Measurements from ENCODE around the gene CYP2A7.
"Not testable (repeated sequence)": the region's sequence is repeated elsewhere in the genome, so short reads cannot be mapped to it uniquely, and the experiment has no call there.

Gene CYP2A7

GRCh38 chr19:40842012-40842411 is 40.0 kb downstream of the CYP2A7 start:
- DNase-seq; H3K36me3 ChIP-seq (replicated peaks); in situ Hi-C loops (cut with HindIII; ENCODE audit: low pct_ligation_motif_present, low sequenced_read_pairs); H3K27me3 ChIP-seq (replicated peaks); H3K4me3 ChIP-seq (ENCODE audit: low read depth, low read length); H3K27ac ChIP-seq: not testable (repeated sequence)

DNA sequence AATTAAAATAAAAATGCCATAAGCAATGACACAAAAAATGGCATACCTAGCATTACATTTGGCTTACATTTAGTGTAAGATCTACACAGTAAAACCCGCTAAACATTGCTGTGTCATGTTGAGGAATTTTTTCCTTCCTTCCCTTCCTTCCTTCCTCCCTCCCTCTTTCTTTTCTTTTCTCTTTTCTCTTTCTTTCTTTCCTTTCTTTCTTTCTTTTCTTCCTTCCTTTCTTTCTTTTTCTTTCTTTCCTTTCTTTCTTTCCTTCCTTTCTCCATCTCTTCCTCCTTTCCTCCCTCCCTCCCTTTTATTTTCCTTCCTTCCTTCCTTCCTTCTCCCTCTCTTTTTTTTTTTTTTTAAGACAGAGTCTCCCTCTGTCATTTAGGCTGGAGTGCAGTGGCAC is 43.6 kb downstream of the CYP2A7 start:
- H3K4me3 ChIP-seq (ENCODE audit: low read depth, low read length); H3K36me3 ChIP-seq (replicated peaks); H3K27me3 ChIP-seq (replicated peaks); H3K27ac ChIP-seq; in situ Hi-C loops (cut with HindIII; ENCODE audit: low pct_ligation_motif_present, low sequenced_read_pairs); DNase-seq: not testable (repeated sequence)

GRCh38 chr19:40836754-40837429 is 45.1 kb downstream of the CYP2A7 start:
- no peak overlapping the region for H3K4me3 ChIP-seq (ENCODE audit: low read depth, low read length)
- DNase-seq = no peak
- in situ Hi-C loops (cut with HindIII; ENCODE audit: low pct_ligation_motif_present, low sequenced_read_pairs) = no loop called here
- no peaks in the 10 kb centered on the region for H3K36me3 ChIP-seq (replicated peaks)
- H3K27me3 ChIP-seq (replicated peaks) = no peaks in the 10 kb centered on the region
- TF ChIP-seq CTCF (IDR thresholded peaks at IDR 0.05; ENCODE audit: low read depth, low read length, missing control alignments) = no peak
- H3K27ac ChIP-seq = no peak overlapping the region

DNA sequence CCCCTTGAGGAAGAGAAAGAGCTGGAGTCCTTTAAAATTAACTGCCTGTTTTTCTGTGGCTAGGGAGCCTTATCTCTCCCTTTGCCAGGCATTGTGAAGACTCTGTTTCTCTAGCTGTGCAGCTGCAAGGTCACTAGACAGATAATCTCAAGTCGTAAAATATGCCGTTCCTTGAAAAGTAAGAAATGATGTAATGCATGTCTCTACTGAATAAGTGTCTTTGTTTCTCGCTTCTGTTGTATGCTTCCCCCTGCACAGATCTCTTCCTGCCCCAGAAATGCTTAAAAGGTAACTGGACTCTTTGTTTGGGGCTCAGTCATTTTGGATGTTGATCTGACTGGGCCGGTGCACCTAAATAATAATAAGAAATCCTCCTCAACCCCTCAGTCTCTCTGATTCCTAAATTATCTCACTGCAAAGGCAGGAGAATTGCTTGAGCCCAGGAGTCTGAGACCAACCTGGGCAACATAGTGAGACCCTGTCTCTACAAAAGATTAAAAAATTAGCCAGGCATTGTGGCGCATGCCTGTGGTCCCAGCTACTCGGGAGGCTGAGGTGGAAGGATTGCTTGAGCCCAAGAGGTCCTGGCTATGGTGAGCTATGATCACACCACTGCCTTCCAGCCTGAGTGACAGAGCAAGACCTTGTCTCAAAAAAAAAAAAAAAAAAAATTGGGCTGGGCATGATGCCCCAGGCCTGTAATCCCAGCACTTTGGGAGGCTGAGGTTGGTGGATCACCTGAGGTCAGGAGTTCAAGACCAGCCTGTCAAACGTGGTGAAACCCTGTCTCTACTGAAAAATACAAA is 48.1 kb downstream of the CYP2A7 start:
- H3K27ac ChIP-seq; H3K27me3 ChIP-seq (replicated peaks); DNase-seq; H3K4me3 ChIP-seq (ENCODE audit: low read depth, low read length); in situ Hi-C loops (cut with HindIII; ENCODE audit: low pct_ligation_motif_present, low sequenced_read_pairs); H3K36me3 ChIP-seq (replicated peaks): not testable (repeated sequence)

GRCh38 chr19:40832431-40832790 is 49.6 kb downstream of the CYP2A7 start:
- H3K27me3 ChIP-seq (replicated peaks); DNase-seq; H3K27ac ChIP-seq; in situ Hi-C loops (cut with HindIII; ENCODE audit: low pct_ligation_motif_present, low sequenced_read_pairs); H3K4me3 ChIP-seq (ENCODE audit: low read depth, low read length); H3K36me3 ChIP-seq (replicated peaks): not testable (repeated sequence)

DNA sequence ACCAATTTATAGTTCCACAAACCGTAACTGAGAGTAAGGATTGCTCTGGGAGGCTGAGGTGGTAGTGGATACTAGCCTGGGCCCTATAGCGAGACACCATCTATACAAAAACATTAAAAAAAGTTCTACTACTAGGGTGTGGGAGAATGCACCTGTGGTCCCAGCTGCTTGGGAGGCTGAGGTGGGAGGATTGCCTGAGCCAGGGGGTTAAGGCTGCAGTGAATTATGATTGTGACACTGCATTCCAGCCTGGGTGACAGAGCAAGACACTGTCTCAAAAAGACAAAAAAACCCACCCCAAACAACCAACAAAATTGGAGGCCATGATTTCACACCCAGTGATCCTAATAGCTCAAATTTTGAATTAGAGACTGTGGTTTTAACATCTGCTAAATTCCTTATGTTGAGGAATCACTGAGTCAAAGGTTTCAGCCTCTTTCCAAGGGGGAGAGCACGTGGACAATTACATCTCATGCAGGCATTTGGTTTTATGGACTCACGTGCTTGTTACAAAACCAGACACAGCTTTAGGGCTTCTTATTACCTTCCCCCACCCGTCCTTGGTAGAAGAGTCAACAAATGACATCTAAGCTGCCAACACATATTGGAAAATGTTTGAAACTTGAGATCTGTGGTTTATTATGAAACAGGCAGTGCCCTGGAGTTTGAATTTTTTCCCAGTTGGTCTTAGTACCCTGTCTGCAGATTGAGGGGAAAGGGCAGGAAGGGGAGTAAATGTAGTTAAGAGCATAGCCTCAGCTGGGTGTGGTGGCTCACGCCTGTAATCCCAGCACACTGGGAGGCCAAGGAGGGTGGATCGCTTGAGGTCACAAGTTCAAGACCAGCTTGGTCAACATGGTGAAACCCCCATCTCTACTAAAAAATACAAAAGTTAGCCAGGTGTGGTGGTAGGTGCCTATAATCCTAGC is 50.3 kb downstream of the CYP2A7 start:
- no peak overlapping the region for H3K27ac ChIP-seq
- no peak for TF ChIP-seq CTCF (IDR thresholded peaks at IDR 0.05; ENCODE audit: low read depth, low read length, missing control alignments)
- in situ Hi-C loops (cut with HindIII; ENCODE audit: low pct_ligation_motif_present, low sequenced_read_pairs) = no loop called here
- no peaks in the 10 kb centered on the region for H3K27me3 ChIP-seq (replicated peaks)
- H3K36me3 ChIP-seq (replicated peaks) = no peaks in the 10 kb centered on the region
- DNase-seq = peak; percentile 22
- no peak overlapping the region for H3K4me3 ChIP-seq (ENCODE audit: low read depth, low read length)

DNA sequence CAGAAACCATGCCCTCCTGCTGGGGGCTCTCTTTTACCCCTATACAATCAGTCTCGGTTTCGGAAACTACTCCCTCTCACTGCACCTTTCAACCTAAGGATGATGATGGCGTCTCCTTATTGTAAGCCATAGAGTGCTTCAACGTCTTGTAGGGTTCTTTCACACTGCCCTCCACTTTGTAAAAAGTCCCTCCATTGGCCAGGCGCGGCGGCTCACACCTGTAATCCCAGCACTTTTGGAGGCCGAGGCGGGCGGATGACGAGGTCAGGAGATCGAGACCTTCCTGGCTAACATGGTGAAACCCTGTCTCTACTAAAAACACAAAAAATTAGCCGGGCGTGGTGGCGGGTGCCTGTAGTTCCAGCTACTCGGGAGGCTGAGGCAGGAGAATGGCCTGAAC is 51.3 kb downstream of the CYP2A7 start:
- H3K36me3 ChIP-seq (replicated peaks); in situ Hi-C loops (cut with HindIII; ENCODE audit: low pct_ligation_motif_present, low sequenced_read_pairs); H3K27me3 ChIP-seq (replicated peaks); H3K4me3 ChIP-seq (ENCODE audit: low read depth, low read length); H3K27ac ChIP-seq; DNase-seq: not testable (repeated sequence)

- no peak for DNase-seq
- Histone ChIP-seq H3K36me3 (replicated peaks) (no peaks in the 10 kb centered on the region), H3K27ac (no peak overlapping the region), H3K4me3 (ENCODE audit: low read depth, low read length) (no peak overlapping the region), H3K27me3 (replicated peaks) (no peaks in the 10 kb centered on the region)
- TF ChIP-seq CTCF (IDR thresholded peaks at IDR 0.05; ENCODE audit: low read depth, low read length, missing control alignments) = no peak
- in situ Hi-C loops (cut with HindIII; ENCODE audit: low pct_ligation_motif_present, low sequenced_read_pairs) = no loop called here
These were observed 52.8 kb downstream of the CYP2A7 start for GRCh38 chr19:40829205-40829604.

All from brain microvascular endothelial cell (primary cell).